Chondrocyte (in vitro differentiated cells): ENCODE measurements around the gene POLR1E. TPM values are rescaled to one million over a fixed set of nuclear protein-coding genes. Genes with fewer than 3 reads are reported as not detected.
A peak's percentile ranks its signal among the peaks of the same experiment; 100 is the strongest.

ENCODE experiments used
- DNase-seq: peaks from one replicate; pipeline ENCODE4 v3.0.0; 2021; ENCODE audit warnings: mixed read lengths, low spot score
- H3K27ac Mint-ChIP-seq: one replicate; pipeline ENCODE4 v1.8.0; 2021; ENCODE audit warnings: mild to moderate bottlenecking, moderate library complexity, mixed read lengths; ENCODE audit not compliant: unreplicated experiment
- H3K27me3 Mint-ChIP-seq: 2 replicates; pipeline ENCODE4 v1.8.0; 2021; ENCODE audit warnings: low read depth, mixed read lengths
- H3K36me3 Mint-ChIP-seq: 2 replicates; pipeline ENCODE4 v1.8.0; 2021; ENCODE audit warnings: low read depth, mixed read lengths
- H3K4me1 Mint-ChIP-seq: 2 replicates; pipeline ENCODE4 v1.8.0; 2021; ENCODE audit warnings: low read depth, mild to moderate bottlenecking, mixed read lengths
- H3K4me3 Mint-ChIP-seq: one replicate; pipeline ENCODE4 v1.8.0; 2021; ENCODE audit warnings: mild to moderate bottlenecking, moderate library complexity, mixed read lengths; ENCODE audit not compliant: unreplicated experiment
- H3K9me3 Mint-ChIP-seq: 2 replicates; pipeline ENCODE4 v1.8.0; 2021; ENCODE audit warnings: low read depth, mixed read lengths
- total RNA-seq: library from RNA; stranded (reverse); gene quantifications from 3 replicates; pipeline ENCODE4 v1.2.1, GENCODE V29; 2021
- TF ChIP-seq, protein P1 (sequence below): fragments of 200-600 bp; sonication (generic); IDR thresholded peaks from 2 replicates; pipeline ENCODE4 v1.5.0; 2021; ENCODE audit warnings: antibody characterized with exemption, mild to moderate bottlenecking, moderate library complexity

Gene POLR1E
- total RNA-seq, 1 donor from 2014 or later: 12.7 TPM

DNA sequence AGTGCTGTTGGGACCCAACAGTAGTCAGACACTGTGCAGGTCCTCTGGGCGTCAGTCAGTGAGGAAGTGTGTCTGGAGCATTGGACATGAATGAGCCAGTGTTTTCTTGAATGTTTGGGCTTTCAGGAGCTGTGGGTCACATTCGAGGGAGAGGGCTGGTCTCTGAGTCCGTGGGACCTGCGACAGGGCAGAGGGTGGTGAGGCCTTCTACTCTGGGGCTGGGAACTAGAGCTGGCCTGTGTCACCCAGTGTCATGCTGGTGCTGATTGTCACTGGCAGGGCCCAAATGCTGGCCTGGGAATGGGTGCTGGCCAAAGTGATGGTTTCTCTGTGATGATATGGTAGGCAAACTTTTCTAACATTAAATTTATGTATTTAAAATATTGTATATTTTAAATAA, 10.3 kb downstream of the POLR1E start:
- TF ChIP-seq, protein P1, sequence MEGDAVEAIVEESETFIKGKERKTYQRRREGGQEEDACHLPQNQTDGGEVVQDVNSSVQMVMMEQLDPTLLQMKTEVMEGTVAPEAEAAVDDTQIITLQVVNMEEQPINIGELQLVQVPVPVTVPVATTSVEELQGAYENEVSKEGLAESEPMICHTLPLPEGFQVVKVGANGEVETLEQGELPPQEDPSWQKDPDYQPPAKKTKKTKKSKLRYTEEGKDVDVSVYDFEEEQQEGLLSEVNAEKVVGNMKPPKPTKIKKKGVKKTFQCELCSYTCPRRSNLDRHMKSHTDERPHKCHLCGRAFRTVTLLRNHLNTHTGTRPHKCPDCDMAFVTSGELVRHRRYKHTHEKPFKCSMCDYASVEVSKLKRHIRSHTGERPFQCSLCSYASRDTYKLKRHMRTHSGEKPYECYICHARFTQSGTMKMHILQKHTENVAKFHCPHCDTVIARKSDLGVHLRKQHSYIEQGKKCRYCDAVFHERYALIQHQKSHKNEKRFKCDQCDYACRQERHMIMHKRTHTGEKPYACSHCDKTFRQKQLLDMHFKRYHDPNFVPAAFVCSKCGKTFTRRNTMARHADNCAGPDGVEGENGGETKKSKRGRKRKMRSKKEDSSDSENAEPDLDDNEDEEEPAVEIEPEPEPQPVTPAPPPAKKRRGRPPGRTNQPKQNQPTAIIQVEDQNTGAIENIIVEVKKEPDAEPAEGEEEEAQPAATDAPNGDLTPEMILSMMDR: no peak
- peak overlapping the region; percentile 29 for H3K27ac Mint-ChIP-seq
- H3K4me1 Mint-ChIP-seq: no peaks in the 10 kb centered on the region
- H3K4me3 Mint-ChIP-seq: no peak overlapping the region
- H3K36me3 Mint-ChIP-seq: peaks cover 28% of the 10 kb centered on the region
- H3K9me3 Mint-ChIP-seq: no peaks in the 10 kb centered on the region
- DNase-seq: no peak
- H3K27me3 Mint-ChIP-seq: no peaks in the 10 kb centered on the region

DNA sequence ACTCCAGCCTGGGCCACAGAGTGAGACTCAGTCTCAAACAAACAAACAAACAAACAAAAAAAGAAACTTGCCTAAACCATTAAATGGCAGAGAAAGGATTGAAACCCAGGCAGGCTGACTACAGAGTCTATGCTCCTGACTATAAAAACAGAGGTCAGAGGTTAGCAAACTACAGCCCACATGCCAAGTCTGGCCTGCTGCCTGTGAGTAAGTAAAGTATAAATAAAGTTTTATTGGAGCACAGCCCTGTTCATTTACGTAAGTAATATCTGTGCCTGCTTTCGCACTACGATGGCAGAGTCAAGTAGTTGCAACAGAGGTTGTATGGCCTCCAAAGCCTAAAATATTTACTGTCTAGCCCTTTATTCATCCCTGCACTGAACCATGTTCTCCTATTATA, 11.6 kb downstream of the POLR1E start:
- Mint-ChIP-seq H3K4me3 (no peak overlapping the region), H3K27me3 (no peaks in the 10 kb centered on the region), H3K27ac (no peak overlapping the region), H3K36me3 (peaks cover 37% of the 10 kb centered on the region), H3K4me1 (no peaks in the 10 kb centered on the region), H3K9me3 (no peaks in the 10 kb centered on the region)
- no peak for DNase-seq
- TF ChIP-seq, protein P1: no peak

DNA sequence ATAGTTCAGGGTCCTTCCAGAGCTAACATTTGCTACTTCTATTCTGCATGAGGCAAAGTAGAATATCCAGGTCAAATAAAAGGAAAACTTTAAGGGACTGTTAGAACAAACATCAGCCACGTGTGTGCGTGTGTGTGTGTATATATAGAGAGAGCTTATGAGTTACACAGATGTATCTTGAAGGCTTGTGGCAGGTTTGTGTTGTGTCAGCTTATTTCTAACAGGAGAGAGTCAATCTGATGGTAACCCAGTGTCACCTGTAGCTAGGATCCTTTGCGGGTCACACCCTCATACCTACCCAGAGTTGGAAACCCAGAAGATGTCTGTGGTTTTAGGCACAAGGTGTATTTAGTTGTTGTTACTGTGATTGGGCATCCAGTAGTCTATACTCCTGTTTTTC, 12.7 kb downstream of the POLR1E start:
- no peak for DNase-seq
- Mint-ChIP-seq H3K4me1 (no peaks in the 10 kb centered on the region), H3K4me3 (no peak overlapping the region), H3K36me3 (peaks cover 41% of the 10 kb centered on the region), H3K9me3 (no peaks in the 10 kb centered on the region), H3K27me3 (no peaks in the 10 kb centered on the region), H3K27ac (no peak overlapping the region)
- TF ChIP-seq, protein P1: no peak

DNA sequence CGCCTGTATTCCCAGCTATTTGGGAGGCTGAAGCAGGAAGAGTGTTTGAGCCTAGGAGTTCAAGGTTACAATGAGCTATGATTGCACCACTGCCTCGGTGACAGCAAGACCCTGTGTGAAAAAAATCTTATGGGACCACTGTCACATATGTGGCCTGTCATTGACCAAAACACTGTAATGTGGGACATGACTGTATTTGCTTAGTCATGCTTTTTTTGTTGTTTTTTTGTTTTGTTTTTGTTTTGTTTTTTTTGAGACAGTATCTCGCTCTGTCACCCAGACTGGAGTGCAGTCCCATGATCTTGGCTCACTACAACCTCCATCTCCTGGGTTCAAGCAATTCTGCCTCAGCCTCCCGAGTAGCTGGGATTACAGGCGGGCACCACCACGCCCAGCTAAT, 13.5 kb downstream of the POLR1E start:
- no peak overlapping the region for H3K27ac Mint-ChIP-seq
- no peaks in the 10 kb centered on the region for H3K4me1 Mint-ChIP-seq
- DNase-seq: no peak
- H3K27me3 Mint-ChIP-seq: no peaks in the 10 kb centered on the region
- H3K9me3 Mint-ChIP-seq: no peaks in the 10 kb centered on the region
- TF ChIP-seq, protein P1: no peak
- peaks cover 44% of the 10 kb centered on the region for H3K36me3 Mint-ChIP-seq
- no peak overlapping the region for H3K4me3 Mint-ChIP-seq

DNA sequence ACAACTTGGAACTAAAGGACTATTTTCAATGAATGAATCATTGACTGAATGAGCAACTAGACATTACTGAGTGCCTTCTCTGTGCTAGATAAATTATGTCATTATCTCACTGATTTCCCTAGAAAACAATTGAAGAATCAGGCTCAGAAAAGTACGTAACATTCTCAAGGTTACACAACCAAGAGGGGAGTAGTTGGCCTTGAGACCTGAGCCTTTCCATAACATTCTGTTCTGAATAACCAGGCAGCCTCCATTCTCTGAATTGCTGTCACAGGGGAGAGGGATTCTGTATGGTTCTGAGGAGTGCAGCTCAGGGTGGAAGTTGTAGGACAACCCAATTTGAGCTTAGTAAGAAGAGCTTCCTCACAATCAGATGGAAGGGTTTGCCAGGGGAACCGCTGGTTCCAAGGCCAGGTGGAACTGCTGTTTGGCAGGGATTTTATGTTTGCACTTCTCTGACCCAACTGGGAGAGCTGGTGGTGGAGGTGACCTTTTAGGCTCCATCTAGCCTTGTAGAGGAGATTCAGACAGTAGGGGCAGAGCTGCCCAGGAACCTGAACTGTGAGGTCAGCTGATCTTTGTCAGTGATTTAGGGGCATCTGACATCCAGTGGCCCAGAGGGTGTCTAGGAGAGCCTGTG, 16.3 kb downstream of the POLR1E start:
- Mint-ChIP-seq H3K4me3 (no peak overlapping the region), H3K9me3 (no peaks in the 10 kb centered on the region), H3K4me1 (no peaks in the 10 kb centered on the region), H3K27me3 (no peaks in the 10 kb centered on the region), H3K27ac (no peak overlapping the region), H3K36me3 (peaks cover 34% of the 10 kb centered on the region)
- TF ChIP-seq, protein P1: no peak
- DNase-seq: no peak
